Activated naive CD8-positive, alpha-beta T cell treated with anti-CD3 and anti-CD28 coated beads, Interleukin-2, amount 50 U/mL, for 24 hours (primary cell): ENCODE results near the gene RNF10.

Experiments used
- ATAC-seq: fragments of 150-1000 bp; cut with Tn5 transposase; one replicate; pipeline ENCODE4 v1.10.0; 2021
- DNase-seq: peaks from one replicate; pipeline ENCODE4 v3.0.0; 2021
- H3K27ac Mint-ChIP-seq: one replicate; pipeline ENCODE4 v1.8.0; 2021; ENCODE audit warnings: mild to moderate bottlenecking, mixed read lengths
- H3K27me3 Mint-ChIP-seq: one replicate; pipeline ENCODE4 v1.8.0; 2021; ENCODE audit warnings: mixed read lengths
- H3K36me3 Mint-ChIP-seq: one replicate; pipeline ENCODE4 v1.8.0; 2021; ENCODE audit warnings: low read depth, mixed read lengths
- H3K4me1 Mint-ChIP-seq: one replicate; pipeline ENCODE4 v1.8.0; 2021; ENCODE audit warnings: mixed read lengths
- H3K4me3 Mint-ChIP-seq: one replicate; pipeline ENCODE4 v1.8.0; 2021; ENCODE audit warnings: mild to moderate bottlenecking, moderate library complexity, mixed read lengths
- H3K9me3 Mint-ChIP-seq: one replicate; pipeline ENCODE4 v1.8.0; 2021; ENCODE audit warnings: mixed read lengths

RNF10 gene

DNA sequence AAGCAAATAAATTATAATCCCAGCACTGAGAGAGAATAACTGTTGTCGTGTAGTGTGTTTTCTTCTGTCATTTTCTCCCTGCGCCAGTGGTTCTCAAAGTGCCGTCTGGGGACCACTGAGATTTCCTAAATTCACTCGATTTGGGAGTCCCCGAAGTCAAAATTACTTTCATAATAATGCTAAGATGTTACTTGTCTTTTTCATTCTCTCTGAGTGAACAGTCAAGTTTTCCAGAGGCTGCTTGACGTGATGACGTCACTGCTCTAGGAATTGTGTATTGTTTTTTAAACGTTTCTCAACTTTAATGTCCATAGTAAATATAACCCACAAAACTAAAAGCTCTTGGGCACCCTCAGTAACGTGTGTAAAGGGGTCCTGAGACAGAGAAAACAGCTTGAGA lies 47.8 kb downstream of the RNF10 start:
- Mint-ChIP-seq H3K4me3 (peak overlapping the region; percentile 97), H3K9me3 (no peaks in the 10 kb centered on the region), H3K27me3 (peaks cover 11% of the 10 kb centered on the region), H3K36me3 (peaks cover 25% of the 10 kb centered on the region), H3K27ac (peak overlapping the region; percentile 91), H3K4me1 (peaks cover 38% of the 10 kb centered on the region)
- ATAC-seq (no peak), DNase-seq (no peak)

- peak overlapping the region; percentile 41 for H3K27ac Mint-ChIP-seq
- peak; percentile 91 for DNase-seq
- peaks cover 38% of the 10 kb centered on the region for H3K4me1 Mint-ChIP-seq
- peak; percentile 37 for ATAC-seq
- H3K36me3 Mint-ChIP-seq, result peaks cover 16% of the 10 kb centered on the region
- H3K9me3 Mint-ChIP-seq, result no peaks in the 10 kb centered on the region
- H3K4me3 Mint-ChIP-seq, result peak overlapping the region; percentile 69
- H3K27me3 Mint-ChIP-seq, result peaks cover 11% of the 10 kb centered on the region
These were observed 49.4 kb downstream of the RNF10 start for GRCh38 chr12:120583478-120584030.

DNA sequence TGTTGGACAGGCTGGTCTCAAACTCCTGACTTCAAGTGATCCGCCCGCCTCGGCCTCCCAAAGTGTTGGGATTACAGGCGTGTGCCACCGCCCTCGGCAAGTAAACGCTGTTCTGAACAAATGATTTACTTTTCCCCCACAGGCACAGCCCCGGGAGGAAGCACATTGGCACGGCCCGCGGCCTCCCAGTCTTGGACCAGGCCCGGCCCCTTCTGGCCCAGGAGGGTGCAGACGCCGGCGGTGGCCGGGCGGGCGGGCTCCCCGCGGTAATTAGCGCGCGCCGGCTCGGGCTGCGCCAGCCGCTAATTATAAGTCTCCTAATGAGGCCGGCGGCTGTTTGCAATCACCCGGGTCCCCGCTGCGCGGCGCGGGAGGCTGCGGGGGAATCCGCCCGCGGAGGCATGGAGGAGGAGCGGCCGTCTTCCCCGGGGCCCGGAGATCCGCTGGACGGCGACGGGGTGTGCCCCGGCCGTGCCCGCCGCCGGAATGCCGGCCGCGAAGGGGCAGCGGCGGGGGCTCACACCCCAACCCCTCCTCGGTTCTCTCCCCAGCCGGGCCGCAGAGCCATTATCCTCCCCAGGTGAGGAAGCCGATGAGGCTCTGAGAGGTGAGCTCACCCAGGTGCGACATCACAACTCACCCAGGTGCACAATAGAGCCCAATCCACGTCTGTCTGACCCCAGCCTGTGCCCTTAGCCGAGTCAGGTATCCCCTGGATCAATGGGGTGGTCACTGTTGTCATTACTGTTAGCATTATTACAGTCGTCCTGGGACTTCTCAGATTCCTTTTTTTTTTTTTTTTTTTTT lies 50.4 kb downstream of the RNF10 start:
- Mint-ChIP-seq H3K4me3 (peak overlapping the region; percentile 69), H3K27ac (no peak overlapping the region), H3K9me3 (no peaks in the 10 kb centered on the region), H3K4me1 (peaks cover 32% of the 10 kb centered on the region), H3K36me3 (peaks cover 7% of the 10 kb centered on the region), H3K27me3 (peaks cover 11% of the 10 kb centered on the region)
- peak; percentile 65 for DNase-seq
- ATAC-seq, result peak; percentile 15

- peaks cover 20% of the 10 kb centered on the region for H3K4me1 Mint-ChIP-seq
- H3K27me3 Mint-ChIP-seq, result peaks cover 11% of the 10 kb centered on the region
- no peak overlapping the region for H3K4me3 Mint-ChIP-seq
- no peaks in the 10 kb centered on the region for H3K9me3 Mint-ChIP-seq
- H3K27ac Mint-ChIP-seq, result no peak overlapping the region
- ATAC-seq (no peak), DNase-seq (no peak)
- no peaks in the 10 kb centered on the region for H3K36me3 Mint-ChIP-seq
These were observed 52.0 kb downstream of the RNF10 start for GRCh38 chr12:120586206-120586605.

DNA sequence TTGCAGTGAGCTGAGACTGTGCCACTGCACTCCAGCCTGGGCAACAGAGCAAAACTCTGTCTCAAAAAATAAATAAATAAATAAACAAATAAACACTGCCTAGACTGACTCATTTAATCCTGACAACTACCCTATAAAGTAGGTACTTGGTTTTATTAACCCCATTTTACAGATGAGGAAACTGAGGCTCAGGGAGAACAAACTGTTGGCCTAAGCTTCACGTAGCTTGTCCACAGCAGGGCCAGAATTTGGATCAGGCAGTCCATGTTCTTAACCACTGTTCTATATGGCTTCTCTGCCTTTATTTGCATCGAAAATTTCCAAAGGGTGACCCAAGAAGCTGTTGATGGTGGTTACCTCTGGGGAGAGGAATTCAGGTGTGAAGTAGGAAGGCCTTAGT lies 52.7 kb downstream of the RNF10 start:
- DNase-seq (no peak), ATAC-seq (no peak)
- no peaks in the 10 kb centered on the region for H3K9me3 Mint-ChIP-seq
- no peak overlapping the region for H3K27ac Mint-ChIP-seq
- no peaks in the 10 kb centered on the region for H3K36me3 Mint-ChIP-seq
- peaks cover 11% of the 10 kb centered on the region for H3K27me3 Mint-ChIP-seq
- H3K4me3 Mint-ChIP-seq, result no peak overlapping the region
- peaks cover 14% of the 10 kb centered on the region for H3K4me1 Mint-ChIP-seq

DNA sequence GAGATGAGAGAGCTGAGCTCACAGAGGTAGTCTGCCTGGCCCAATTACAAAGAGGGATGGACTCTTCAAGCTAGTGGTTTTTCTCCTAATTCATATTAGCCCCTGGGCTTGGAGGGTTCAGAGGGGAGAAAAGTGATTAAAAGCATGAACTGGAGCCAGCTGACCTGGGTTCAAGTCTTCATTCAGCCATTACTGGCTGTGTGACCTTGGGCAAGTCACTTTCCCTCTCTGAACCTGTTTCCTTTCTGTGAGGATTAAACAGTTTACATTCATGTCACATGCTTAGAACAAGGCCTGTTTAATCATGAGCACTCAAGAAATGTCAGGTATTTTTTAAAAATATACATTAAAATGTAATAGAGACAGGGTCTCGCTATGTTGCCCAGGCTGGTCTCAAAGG lies 54.2 kb downstream of the RNF10 start:
- DNase-seq, result no peak
- Mint-ChIP-seq H3K4me1 (peaks cover 6% of the 10 kb centered on the region), H3K27ac (no peak overlapping the region), H3K36me3 (no peaks in the 10 kb centered on the region), H3K27me3 (peaks cover 11% of the 10 kb centered on the region), H3K4me3 (no peak overlapping the region), H3K9me3 (no peaks in the 10 kb centered on the region)
- no peak for ATAC-seq

- H3K4me3 Mint-ChIP-seq, result no peak overlapping the region
- DNase-seq, result no peak
- H3K27ac Mint-ChIP-seq, result no peak overlapping the region
- ATAC-seq, result no peak
- H3K9me3 Mint-ChIP-seq, result no peaks in the 10 kb centered on the region
- H3K36me3 Mint-ChIP-seq, result no peaks in the 10 kb centered on the region
- peaks cover under 1% of the 10 kb centered on the region for H3K4me1 Mint-ChIP-seq
- H3K27me3 Mint-ChIP-seq, result peaks cover 6% of the 10 kb centered on the region
These were observed 55.1 kb downstream of the RNF10 start for GRCh38 chr12:120588948-120589930.

DNA sequence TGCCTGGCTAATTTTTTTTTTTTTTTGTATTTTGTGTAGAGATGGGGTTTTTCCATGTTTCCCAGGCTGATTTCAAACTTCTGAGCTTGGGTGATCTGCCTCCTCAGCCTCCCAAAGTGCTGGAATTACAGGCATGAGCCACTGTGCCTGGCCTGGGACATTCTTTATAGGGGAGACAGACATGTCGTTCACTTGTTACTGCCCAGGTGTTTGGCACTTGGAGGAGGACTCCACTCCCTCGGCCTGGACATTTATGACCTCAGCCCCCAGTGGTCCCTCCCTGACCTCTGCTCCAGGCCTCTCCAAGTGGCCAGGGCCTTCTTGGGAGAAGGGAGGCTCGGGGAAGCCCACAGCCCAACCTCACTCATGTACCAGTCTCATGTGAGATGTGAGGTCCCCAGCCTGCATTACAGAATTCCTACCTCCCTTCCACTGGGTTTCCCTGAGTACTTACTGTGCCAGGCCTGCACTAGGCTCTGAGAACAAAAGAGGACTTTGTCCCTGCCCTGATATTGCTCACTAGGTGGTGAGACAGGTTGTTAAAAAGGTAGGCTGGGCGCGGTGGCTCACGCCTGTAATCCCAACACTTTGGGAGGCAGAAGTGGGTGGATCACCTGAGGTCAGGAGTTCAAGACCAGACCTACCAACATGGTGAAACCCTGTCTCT lies 56.7 kb downstream of the RNF10 start:
- Mint-ChIP-seq H3K9me3 (no peaks in the 10 kb centered on the region), H3K27ac (no peak overlapping the region), H3K36me3 (no peaks in the 10 kb centered on the region), H3K4me3 (no peak overlapping the region), H3K4me1 (no peaks in the 10 kb centered on the region), H3K27me3 (no peaks in the 10 kb centered on the region)
- ATAC-seq, result no peak
- no peak for DNase-seq

- H3K36me3 Mint-ChIP-seq, result no peaks in the 10 kb centered on the region
- no peak for ATAC-seq
- no peak overlapping the region for H3K4me3 Mint-ChIP-seq
- DNase-seq, result no peak
- H3K4me1 Mint-ChIP-seq, result no peaks in the 10 kb centered on the region
- H3K27ac Mint-ChIP-seq, result no peak overlapping the region
- no peaks in the 10 kb centered on the region for H3K9me3 Mint-ChIP-seq
- H3K27me3 Mint-ChIP-seq, result no peaks in the 10 kb centered on the region
These were observed 58.2 kb downstream of the RNF10 start for GRCh38 chr12:120592121-120593049.

DNA sequence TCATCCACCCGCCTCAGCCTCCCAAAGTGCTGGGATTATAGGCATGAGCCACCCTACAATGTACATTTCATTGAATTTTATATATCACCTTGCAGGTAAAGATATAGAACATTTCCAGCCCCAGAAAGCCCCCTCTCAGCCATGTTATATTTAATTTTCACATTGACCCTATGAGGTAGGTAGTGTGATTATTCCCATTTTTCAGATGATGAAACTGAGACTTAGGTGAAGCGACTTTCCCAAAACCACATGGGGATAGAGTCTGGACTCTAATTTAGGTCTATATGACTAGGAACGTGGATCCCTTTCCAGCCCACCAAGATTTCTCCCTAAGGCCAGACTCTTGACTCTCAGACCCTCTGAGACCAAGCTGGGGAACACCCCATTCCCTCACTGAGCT lies 62.7 kb downstream of the RNF10 start:
- no peaks in the 10 kb centered on the region for H3K36me3 Mint-ChIP-seq
- H3K9me3 Mint-ChIP-seq, result no peaks in the 10 kb centered on the region
- H3K4me3 Mint-ChIP-seq, result no peak overlapping the region
- peaks cover 5% of the 10 kb centered on the region for H3K27me3 Mint-ChIP-seq
- no peak for ATAC-seq
- H3K4me1 Mint-ChIP-seq, result no peaks in the 10 kb centered on the region
- H3K27ac Mint-ChIP-seq, result no peak overlapping the region
- DNase-seq, result no peak

- Mint-ChIP-seq H3K4me1 (no peaks in the 10 kb centered on the region), H3K4me3 (no peak overlapping the region), H3K27ac (no peak overlapping the region), H3K9me3 (no peaks in the 10 kb centered on the region), H3K36me3 (no peaks in the 10 kb centered on the region), H3K27me3 (peaks cover 7% of the 10 kb centered on the region)
- DNase-seq (no peak), ATAC-seq (no peak)
These were observed 63.7 kb downstream of the RNF10 start for GRCh38 chr12:120597861-120598260.

- H3K9me3 Mint-ChIP-seq, result no peaks in the 10 kb centered on the region
- H3K27ac Mint-ChIP-seq, result no peak overlapping the region
- peak; percentile 46 for ATAC-seq
- no peaks in the 10 kb centered on the region for H3K4me1 Mint-ChIP-seq
- H3K4me3 Mint-ChIP-seq, result no peak overlapping the region
- no peaks in the 10 kb centered on the region for H3K36me3 Mint-ChIP-seq
- no peak for DNase-seq
- H3K27me3 Mint-ChIP-seq, result peaks cover 7% of the 10 kb centered on the region
These were observed 64.7 kb downstream of the RNF10 start for GRCh38 chr12:120598674-120599463.
